Keratinocyte (primary cell): ENCODE data around the gene TECTB. TPM values are rescaled to one million over a fixed set of nuclear protein-coding genes. Genes with fewer than 3 reads are reported as not detected.

Source experiments
- DNase-seq: peaks from one replicate; pipeline ENCODE4 v3.0.0-alpha.2; 2011; ENCODE audit warnings: low read depth, missing footprints, low spot score
- FAIRE-seq: peaks from 2 replicates; lab custom pipeline; 2011; peaks lifted over from hg19 to GRCh38; lab: Jason Lieb, UNC
- H2AFZ ChIP-seq: 2 replicates; pipeline ENCODE4 v1.6.0; 2012; ENCODE audit warnings: low read length, control low read depth, inconsistent platforms; ENCODE audit not compliant: control insufficient read depth
- H3K27ac ChIP-seq: 2 replicates; pipeline ENCODE4 v1.5.1; 2011; ENCODE audit warnings: low read length; ENCODE audit not compliant: control insufficient read depth, insufficient read depth
- H3K27me3 ChIP-seq: 3 replicates; pipeline ENCODE4 v1.6.0; 2011; ENCODE audit warnings: low read length; ENCODE audit not compliant: control insufficient read depth, insufficient read depth; ENCODE audit errors: extremely low read depth
- H3K36me3 ChIP-seq, 2 experiments: 2 replicates in 1 of 2; 3 replicates in 1 of 2; pipeline ENCODE4 v1.5.1; 2011; ENCODE audit warnings: low read length in 2 of 2, mild to moderate bottlenecking in 1 of 2; ENCODE audit not compliant: control insufficient read depth in 2 of 2, insufficient read depth in 2 of 2; ENCODE audit errors: extremely low read depth in 1 of 2
- H3K4me1 ChIP-seq: 3 replicates; pipeline ENCODE4 v1.5.1; 2011; ENCODE audit warnings: low read length; ENCODE audit not compliant: control insufficient read depth, insufficient read depth; ENCODE audit errors: extremely low read depth
- H3K4me2 ChIP-seq: 3 replicates; pipeline ENCODE4 v1.6.0; 2011; ENCODE audit warnings: low read depth, low read length; ENCODE audit not compliant: control insufficient read depth, insufficient read depth; ENCODE audit errors: extremely low read depth
- H3K4me3 ChIP-seq, 3 experiments: fragments of 200-600 bp in 1 of 3; sonication (generic) in 1 of 3; 2 replicates in 2 of 3; 3 replicates in 1 of 3; pipeline ENCODE4 v1.5.1; 2011 to 2016; ENCODE audit warnings: low read length in 3 of 3, mild to moderate bottlenecking in 3 of 3, control low read depth in 2 of 3, inconsistent platforms in 1 of 3, low read depth in 1 of 3, mixed read lengths in 1 of 3, mixed run types in 1 of 3, moderate library complexity in 1 of 3; ENCODE audit not compliant: control insufficient read depth in 2 of 3, insufficient read depth in 2 of 3; ENCODE audit errors: extremely low read depth in 1 of 3
- H3K79me2 ChIP-seq: 2 replicates; pipeline ENCODE4 v1.6.0; 2012; ENCODE audit warnings: low read length; ENCODE audit not compliant: control insufficient read depth, insufficient read depth
- H3K9ac ChIP-seq: 3 replicates; pipeline ENCODE4 v1.6.0; 2011; ENCODE audit warnings: low read length; ENCODE audit not compliant: control insufficient read depth, insufficient read depth; ENCODE audit errors: extremely low read depth
- H3K9me1 ChIP-seq: 3 replicates; pipeline ENCODE4 v1.6.0; 2011; ENCODE audit warnings: low read length; ENCODE audit not compliant: control insufficient read depth, insufficient read depth; ENCODE audit errors: extremely low read depth
- H3K9me3 ChIP-seq: 2 replicates; pipeline ENCODE4 v1.5.1; 2012; ENCODE audit warnings: low read depth, low read length; ENCODE audit not compliant: control insufficient read depth
- H4K20me1 ChIP-seq: 3 replicates; pipeline ENCODE4 v1.6.0; 2011; ENCODE audit warnings: low read length; ENCODE audit not compliant: control insufficient read depth, insufficient read depth; ENCODE audit errors: extremely low read depth
- EZH2 ChIP-seq: IDR thresholded peaks from one replicate; pipeline ENCODE4 v1.6.1; 2012; ENCODE audit warnings: inconsistent platforms, mild to moderate bottlenecking, low read length, moderate library complexity
- dilution Hi-C: fragments of 300-500 bp; cut with MboI; formaldehyde crosslinking; loops from one replicate; pipeline ENCODE4 v1.7.0; 2020; ENCODE audit warnings: low sequenced_read_pairs; ENCODE audit not compliant: extremely low pct_ligation_motif_present
- polyA plus RNA-seq, 5 experiments: library from polyadenylated mRNA; depleted of rRNA in 3 of 5; stranded (reverse) in 3 of 5; stranded (forward) in 1 of 5; unstranded in 1 of 5; fragments of >200 nt; gene quantifications; 1 replicate in 1 of 5; 2 replicates in 3 of 5; 3 replicates in 1 of 5; pipeline versions ENCODE4 v1.2.1 to v1.2.3, GENCODE V29; 2011 to 2012; ENCODE audit warnings: missing spikeins in 2 of 5, low read depth in 1 of 5, low replicate concordance in 1 of 5
- TF ChIP-seq, protein P1 (sequence below), 3 experiments: IDR thresholded peaks in 1 of 3; conservative IDR thresholded peaks in 1 of 3; optimal IDR thresholded peaks in 1 of 3; 2 replicates in 2 of 3; 3 replicates in 1 of 3; pipeline versions ENCODE3 to v1.5.1; 2011; ENCODE audit warnings: low read length in 3 of 3, mild to moderate bottlenecking in 3 of 3, moderate library complexity in 2 of 3, control low read depth in 1 of 3, inconsistent platforms in 1 of 3; ENCODE audit not compliant: insufficient read depth in 2 of 3; ENCODE audit errors: extremely low read depth in 1 of 3

The TECTB gene
- polyA plus RNA-seq, 1 donor (not counting 4 experiments of a cell fraction or from before 2014, with no cell fraction given): not detected

GRCh38 chr10:112345202-112345601, 62.0 kb downstream of the TECTB start:
- dilution Hi-C loops: no loop called here

GRCh38 chr10:112345743-112346142, 62.5 kb downstream of the TECTB start:
- H3K27ac ChIP-seq: no peak overlapping the region
- no peak overlapping the region for H3K4me3 ChIP-seq
- H2AFZ ChIP-seq: no peak overlapping the region
- no peaks in the 10 kb centered on the region for H3K9me1 ChIP-seq
- no peak overlapping the region for H3K9ac ChIP-seq
- TF ChIP-seq EZH2: no peak
- TF ChIP-seq, protein P1, sequence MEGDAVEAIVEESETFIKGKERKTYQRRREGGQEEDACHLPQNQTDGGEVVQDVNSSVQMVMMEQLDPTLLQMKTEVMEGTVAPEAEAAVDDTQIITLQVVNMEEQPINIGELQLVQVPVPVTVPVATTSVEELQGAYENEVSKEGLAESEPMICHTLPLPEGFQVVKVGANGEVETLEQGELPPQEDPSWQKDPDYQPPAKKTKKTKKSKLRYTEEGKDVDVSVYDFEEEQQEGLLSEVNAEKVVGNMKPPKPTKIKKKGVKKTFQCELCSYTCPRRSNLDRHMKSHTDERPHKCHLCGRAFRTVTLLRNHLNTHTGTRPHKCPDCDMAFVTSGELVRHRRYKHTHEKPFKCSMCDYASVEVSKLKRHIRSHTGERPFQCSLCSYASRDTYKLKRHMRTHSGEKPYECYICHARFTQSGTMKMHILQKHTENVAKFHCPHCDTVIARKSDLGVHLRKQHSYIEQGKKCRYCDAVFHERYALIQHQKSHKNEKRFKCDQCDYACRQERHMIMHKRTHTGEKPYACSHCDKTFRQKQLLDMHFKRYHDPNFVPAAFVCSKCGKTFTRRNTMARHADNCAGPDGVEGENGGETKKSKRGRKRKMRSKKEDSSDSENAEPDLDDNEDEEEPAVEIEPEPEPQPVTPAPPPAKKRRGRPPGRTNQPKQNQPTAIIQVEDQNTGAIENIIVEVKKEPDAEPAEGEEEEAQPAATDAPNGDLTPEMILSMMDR (optimal IDR thresholded peaks at IDR 0.05 in 1 of 3, IDR thresholded peaks at IDR 0.05 in 1 of 3, conservative IDR thresholded peaks at IDR 0.05 in 1 of 3; ENCODE audit: extremely low read depth in 1 of 3, insufficient read depth in 2 of 3, low read length in 3 of 3): no peak
- dilution Hi-C loops: no loop called here
- no peak overlapping the region for H3K4me2 ChIP-seq
- no peaks in the 10 kb centered on the region for H3K9me3 ChIP-seq
- DNase-seq: no peak
- no peaks in the 10 kb centered on the region for H3K4me1 ChIP-seq
- no peaks in the 10 kb centered on the region for H4K20me1 ChIP-seq
- no peaks in the 10 kb centered on the region for H3K27me3 ChIP-seq
- no peak for FAIRE-seq
- no peaks in the 10 kb centered on the region for H3K36me3 ChIP-seq
- no peaks in the 10 kb centered on the region for H3K79me2 ChIP-seq

More at GRCh38 chr10:112345202-112345601, 62.0 kb downstream of the TECTB start:
- H3K27me3 ChIP-seq: no peaks in the 10 kb centered on the region
- no peak overlapping the region for H2AFZ ChIP-seq
- H4K20me1 ChIP-seq: no peaks in the 10 kb centered on the region
- no peaks in the 10 kb centered on the region for H3K36me3 ChIP-seq
- TF ChIP-seq, protein P1 (optimal IDR thresholded peaks at IDR 0.05 in 1 of 3, IDR thresholded peaks at IDR 0.05 in 1 of 3, conservative IDR thresholded peaks at IDR 0.05 in 1 of 3; ENCODE audit: extremely low read depth in 1 of 3, insufficient read depth in 2 of 3, low read length in 3 of 3): no peak
- no peak for TF ChIP-seq EZH2
- H3K4me3 ChIP-seq: no peak overlapping the region
- no peaks in the 10 kb centered on the region for H3K4me1 ChIP-seq
- H3K4me2 ChIP-seq: no peak overlapping the region
- no peaks in the 10 kb centered on the region for H3K9me3 ChIP-seq
- no peak overlapping the region for H3K9ac ChIP-seq
- DNase-seq (no peak), FAIRE-seq (no peak)
- H3K27ac ChIP-seq: no peak overlapping the region
- H3K9me1 ChIP-seq: no peaks in the 10 kb centered on the region
- no peaks in the 10 kb centered on the region for H3K79me2 ChIP-seq
